ENCODE results near the gene SLAMF9. TPM values are rescaled to one million over a fixed set of nuclear protein-coding genes. Genes with fewer than 3 reads are reported as not detected.

Gene SLAMF9
- total RNA-seq, 2 experiments from 2014 or later: not detected

GRCh38 chr1:159937054-159937750 lies 16.8 kb downstream of the SLAMF9 start:
- intact Hi-C loops (cut with micrococcal nuclease): loop anchor here (2.0 to 5.0 kb wide), 2 partner anchors 70 to 150 kb away; no protein-coding TSS in a partner anchor
- Mint-ChIP-seq H3K27me3 (peaks cover 2% of the 10 kb centered on the region), H3K36me3 (ENCODE audit: low read depth) (no peaks in the 10 kb centered on the region), H3K4me3 (no peak overlapping the region), H3K27ac (no peak overlapping the region), H3K9me3 (no peaks in the 10 kb centered on the region), H3K4me1 (ENCODE audit: low read depth) (peaks cover 3% of the 10 kb centered on the region)
- DNase-seq (no peak), ATAC-seq (no peak)
- no peak for TF ChIP-seq CTCF (IDR thresholded peaks at IDR 0.05)
- POLR2A ChIA-PET: interaction anchor here (0.6 to 3.0 kb wide), 3 partner anchors 13 to 69 kb away, joined by 3 to 11 read pairs (median 4); partner anchors contain the start of gene TAGLN2
- CTCF ChIA-PET: interaction anchor here (0.9 to 21.5 kb wide), 10 partner anchors 9 to 141 kb away, joined by 3 to 374 read pairs (median 4); partner anchors contain the start of genes IGSF9 and TAGLN2

- DNase-seq (peak; percentile 85), ATAC-seq (peak; percentile 96)
- ChIA-PET POLR2A (interaction anchor here (0.6 to 3.0 kb wide), 2 partner anchors 12 to 70 kb away, joined by 3 to 11 read pairs; partner anchors contain the start of gene TAGLN2), CTCF (interaction anchor here (0.9 to 21.5 kb wide), 14 partner anchors 10 to 142 kb away, joined by 3 to 374 read pairs (median 4); partner anchors contain the start of genes IGSF9 and TAGLN2)
- Mint-ChIP-seq H3K27ac (no peak overlapping the region), H3K4me3 (no peak overlapping the region), H3K4me1 (ENCODE audit: low read depth) (peaks cover 3% of the 10 kb centered on the region), H3K27me3 (peaks cover 2% of the 10 kb centered on the region), H3K36me3 (ENCODE audit: low read depth) (no peaks in the 10 kb centered on the region), H3K9me3 (no peaks in the 10 kb centered on the region)
- TF ChIP-seq CTCF (IDR thresholded peaks at IDR 0.05): peak; percentile 97
- intact Hi-C loops (cut with micrococcal nuclease): loop anchor here (2.0 to 5.0 kb wide), 2 partner anchors 70 to 151 kb away; no protein-coding TSS in a partner anchor
Observed at GRCh38 chr1:159936273-159936904, 17.6 kb downstream of the SLAMF9 start.

GRCh38 chr1:159935719-159936272 lies 18.2 kb downstream of the SLAMF9 start:
- DNase-seq: no peak
- H3K4me3 Mint-ChIP-seq: no peak overlapping the region
- H3K36me3 Mint-ChIP-seq (ENCODE audit: low read depth): no peaks in the 10 kb centered on the region
- ChIA-PET POLR2A (interaction anchor here (0.6 to 3.0 kb wide), 2 partner anchors 11 to 21 kb away, joined by 5 to 11 read pairs; partner anchors contain the start of gene TAGLN2), CTCF (interaction anchor here (0.9 to 21.5 kb wide), 13 partner anchors 10 to 143 kb away, joined by 3 to 374 read pairs (median 4); partner anchors contain the start of genes IGSF9 and TAGLN2)
- H3K27me3 Mint-ChIP-seq: peaks cover 2% of the 10 kb centered on the region
- TF ChIP-seq CTCF (IDR thresholded peaks at IDR 0.05): no peak
- no peak for ATAC-seq
- peaks cover 3% of the 10 kb centered on the region for H3K4me1 Mint-ChIP-seq (ENCODE audit: low read depth)
- intact Hi-C loops (cut with micrococcal nuclease): loop anchor here (2.0 to 5.0 kb wide), 2 partner anchors 71 to 152 kb away; no protein-coding TSS in a partner anchor
- no peak overlapping the region for H3K27ac Mint-ChIP-seq
- H3K9me3 Mint-ChIP-seq: no peaks in the 10 kb centered on the region

- no peak for TF ChIP-seq CTCF (IDR thresholded peaks at IDR 0.05)
- Mint-ChIP-seq H3K27ac (no peak overlapping the region), H3K9me3 (no peaks in the 10 kb centered on the region), H3K27me3 (peaks cover 2% of the 10 kb centered on the region), H3K4me3 (no peak overlapping the region), H3K4me1 (ENCODE audit: low read depth) (peaks cover 3% of the 10 kb centered on the region), H3K36me3 (ENCODE audit: low read depth) (no peaks in the 10 kb centered on the region)
- DNase-seq (no peak), ATAC-seq (no peak)
- intact Hi-C loops (cut with micrococcal nuclease): loop anchor here (5.0 kb wide), 1 partner anchor 152 kb away; no protein-coding TSS in a partner anchor
- CTCF ChIA-PET: interaction anchor here (0.9 to 21.5 kb wide), 11 partner anchors 8 to 151 kb away, joined by 3 to 374 read pairs (median 4); partner anchors contain the start of gene IGSF9
- POLR2A ChIA-PET: interaction anchor here (0.6 to 3.0 kb wide), 2 partner anchors 11 to 20 kb away, joined by 5 to 11 read pairs; partner anchors contain the start of gene TAGLN2
Observed at GRCh38 chr1:159935305-159935704, 18.7 kb downstream of the SLAMF9 start.

All from activated CD8-positive, alpha-beta T cell treated with anti-CD3 and anti-CD28 coated beads for 36 hours (primary cell).